K562 (cell line): ENCODE measurements around the gene UBE2H. TPM values are rescaled to one million over a fixed set of nuclear protein-coding genes. Genes with fewer than 3 reads are reported as not detected.

Experiments used
- ATAC-seq: fragments of 200-7000 bp; cut with Tn5 transposase; 3 replicates; pipeline ENCODE4 v1.9.1; 2020; ENCODE audit warnings: moderate library complexity
- BruUV-seq: library from RNA; stranded (reverse); fragments of 400-500 nt; replicated peaks from 2 replicates; lab custom pipeline; 2021; lab: Mats Ljungman, UMichigan
- CTCF ChIA-PET: fragments of 300-600 bp; formaldehyde crosslinking; extraction: SDS; loops from one replicate; lab custom pipeline; 2021; ENCODE audit warnings: low intra/inter-chr PET ratio; lab: Yijun Ruan, JAX
- POLR2A ChIA-PET: fragments of 300-600, 350-650 bp; sonication (Branson Sonifier 250); formaldehyde crosslinking; extraction: SDS; loops from one replicate; lab custom pipeline; 2021; ENCODE audit warnings: antibody characterized with exemption, inconsistent platforms; lab: Yijun Ruan, JAX
- DNase-seq, 4 experiments: peaks; one replicate each; pipeline versions ENCODE4 v3.0.0 to v3.0.0-alpha.2; 2011 to 2018; ENCODE audit warnings: low spot score in 3 of 4, mixed read lengths in 3 of 4; ENCODE audit errors: extremely low read depth in 1 of 4
- FAIRE-seq: peaks from 2 replicates; lab custom pipeline; 2011; peaks lifted over from hg19 to GRCh38; lab: Jason Lieb, UNC
- H2AFZ ChIP-seq: 2 replicates; pipeline ENCODE4 v1.6.0; 2011; ENCODE audit warnings: low read depth, low read length, control low read depth, inconsistent platforms
- H3K27ac ChIP-seq: fragments of 200-600 bp; 3 replicates; pipeline ENCODE4 v1.8.0; 2011; ENCODE audit warnings: low read depth, mild to moderate bottlenecking, control low read depth, inconsistent platforms, low read length, moderate library complexity, mixed read lengths; ENCODE audit errors: extremely low read depth
- H3K27me3 ChIP-seq, 2 experiments: fragments of 300-600 bp in 1 of 2; 2 replicates in 1 of 2; 3 replicates in 1 of 2; pipeline versions ENCODE4 v1.6.0 to v1.8.0; 2011; ENCODE audit warnings: inconsistent platforms in 2 of 2, low read length in 2 of 2, mild to moderate bottlenecking in 1 of 2, mixed read lengths in 1 of 2, moderate library complexity in 1 of 2; ENCODE audit not compliant: control insufficient read depth in 2 of 2, insufficient read depth in 2 of 2
- H3K36me3 ChIP-seq: fragments of 300-600 bp; 3 replicates; pipeline ENCODE4 v1.8.0; 2011; ENCODE audit warnings: mild to moderate bottlenecking, low read length, inconsistent platforms; ENCODE audit not compliant: control insufficient read depth, insufficient read depth
- H3K4me1 ChIP-seq, 2 experiments: fragments of 200-600 bp in 1 of 2; replicated peaks in 1 of 2; 2 replicates in 1 of 2; 3 replicates in 1 of 2; pipeline versions ENCODE4 v1.5.1 to v1.8.0; 2011; ENCODE audit warnings: inconsistent platforms in 2 of 2, low read length in 2 of 2, mild to moderate bottlenecking in 1 of 2, mixed read lengths in 1 of 2, moderate library complexity in 1 of 2; ENCODE audit not compliant: control insufficient read depth in 2 of 2, insufficient read depth in 2 of 2
- H3K4me2 ChIP-seq: 2 replicates; pipeline ENCODE4 v1.6.1; 2011; ENCODE audit warnings: low read length, control low read depth, inconsistent platforms, mixed read lengths; ENCODE audit not compliant: insufficient read depth
- H3K4me3 ChIP-seq: fragments of 200-600 bp; sonication (generic), shearing (Covaris generic); 2 replicates; pipeline ENCODE4 v1.5.1; 2016; ENCODE audit warnings: control low read depth, inconsistent platforms
- H3K79me2 ChIP-seq: fragments of 200-600 bp; 3 replicates; pipeline ENCODE4 v1.8.0; 2011; ENCODE audit warnings: low read length, inconsistent platforms; ENCODE audit not compliant: control insufficient read depth, insufficient read depth
- H3K9ac ChIP-seq, 2 experiments: 2 replicates each; pipeline versions ENCODE4 v1.6.0 to v1.6.1; 2011; ENCODE audit warnings: low read depth in 2 of 2, low read length in 2 of 2, control low read depth in 1 of 2, inconsistent platforms in 1 of 2, mild to moderate bottlenecking in 1 of 2, mixed read lengths in 1 of 2; ENCODE audit not compliant: insufficient read depth in 1 of 2
- H3K9me1 ChIP-seq: one replicate; pipeline ENCODE4 v1.6.0; 2011; ENCODE audit warnings: inconsistent platforms, mild to moderate bottlenecking, low read length, moderate library complexity; ENCODE audit not compliant: control insufficient read depth, insufficient read depth
- H3K9me3 ChIP-seq: replicated peaks from 2 replicates; pipeline ENCODE4 v1.5.1; 2011; ENCODE audit warnings: low read depth, low read length, inconsistent platforms; ENCODE audit not compliant: control insufficient read depth, insufficient read depth
- H4K20me1 ChIP-seq: replicated peaks from 2 replicates; pipeline ENCODE4 v1.6.1; 2011; ENCODE audit warnings: low read length, inconsistent platforms, mixed read lengths; ENCODE audit not compliant: control insufficient read depth, insufficient read depth
- CBFA2T2 ChIP-seq: fragments of 450-650 bp; conservative IDR thresholded peaks from 2 replicates; pipeline ENCODE4 v1.6.1; 2017; ENCODE audit warnings: mild to moderate bottlenecking
- FOXA3 ChIP-seq, 2 experiments: fragments of 450-650 bp in 1 of 2; sonication (generic) in 1 of 2; formaldehyde crosslinking; IDR thresholded peaks in 1 of 2; conservative IDR thresholded peaks in 1 of 2; 2 replicates each; pipeline versions ENCODE4 v1.4.0 to v1.8.0; 2020 to 2022; ENCODE audit warnings: mild to moderate bottlenecking in 2 of 2, missing genetic modification reagents in 1 of 2
- IRF2 ChIP-seq: sonication (generic); formaldehyde crosslinking; IDR thresholded peaks from 2 replicates; pipeline ENCODE4 v1.8.1; 2022; ENCODE audit warnings: mild to moderate bottlenecking, missing genetic modification reagents
- ZBTB12 ChIP-seq: fragments of 250-450 bp; sonication (Bioruptor Pico); IDR thresholded peaks from 2 replicates; pipeline ENCODE4 v1.4.0; 2020
- ZNF282 ChIP-seq: sonication (generic); formaldehyde crosslinking; IDR thresholded peaks from 2 replicates; pipeline ENCODE4 v1.8.1; 2023; ENCODE audit warnings: missing genetic modification reagents
- WGBS: fragments of 100-300 bp; shearing (Covaris generic); methylation state at CpG from one replicate; pipeline ENCODE4 v1.1.6; 2016; ENCODE audit warnings: low coverage, mixed read lengths; ENCODE audit not compliant: insufficient coverage; ENCODE audit errors: missing lambda C conversion rate; 5-methylcytosine and 5-hydroxymethylcytosine counted together
- in situ Hi-C: fragments of 300-500 bp; cut with MboI; formaldehyde crosslinking; loops from 4 replicates; pipeline ENCODE4 v1.15.0; 2018; ENCODE audit warnings: inconsistent platforms, mixed read lengths
- intact Hi-C: fragments of 100-400 bp; cut with micrococcal nuclease; formaldehyde crosslinking; loops from 2 replicates; pipeline ENCODE4 v1.14.2; 2022
- polyA plus RNA-seq, 8 experiments: library from polyadenylated mRNA; depleted of rRNA in 4 of 8; stranded (reverse) in 5 of 8; unstranded in 3 of 8; fragments of >200 nt; fragmentation: Nextera tagmentation in 2 of 8; fragmentation: Illumina TruSeq in 1 of 8; extraction: Ambion mirVana in 2 of 8; extraction: Trizol in 1 of 8; gene quantifications; 2 replicates each; pipeline versions ENCODE4 v1.2.1 to v1.2.3, GENCODE V29; 2011 to 2014; ENCODE audit warnings: inconsistent platforms in 1 of 8, missing spikeins in 1 of 8
- total RNA-seq, 7 experiments: library from RNA; depleted of rRNA in 6 of 7; stranded (reverse); fragments of >200 nt in 6 of 7; fragmentation: Illumina TruSeq in 2 of 7; extraction: Trizol in 2 of 7; gene quantifications; 2 replicates each; pipeline versions ENCODE4 v1.2.1 to v1.2.3, GENCODE V29; 2011 to 2021; ENCODE audit warnings: low replicate concordance in 1 of 7

Gene UBE2H
- total and polyA plus RNA-seq, 9 of the 15 experiments (the other 6 are each of a cell fraction or from before 2014, with no cell fraction given), result 6.3 to 33.0 (median 13.3) TPM

DNA sequence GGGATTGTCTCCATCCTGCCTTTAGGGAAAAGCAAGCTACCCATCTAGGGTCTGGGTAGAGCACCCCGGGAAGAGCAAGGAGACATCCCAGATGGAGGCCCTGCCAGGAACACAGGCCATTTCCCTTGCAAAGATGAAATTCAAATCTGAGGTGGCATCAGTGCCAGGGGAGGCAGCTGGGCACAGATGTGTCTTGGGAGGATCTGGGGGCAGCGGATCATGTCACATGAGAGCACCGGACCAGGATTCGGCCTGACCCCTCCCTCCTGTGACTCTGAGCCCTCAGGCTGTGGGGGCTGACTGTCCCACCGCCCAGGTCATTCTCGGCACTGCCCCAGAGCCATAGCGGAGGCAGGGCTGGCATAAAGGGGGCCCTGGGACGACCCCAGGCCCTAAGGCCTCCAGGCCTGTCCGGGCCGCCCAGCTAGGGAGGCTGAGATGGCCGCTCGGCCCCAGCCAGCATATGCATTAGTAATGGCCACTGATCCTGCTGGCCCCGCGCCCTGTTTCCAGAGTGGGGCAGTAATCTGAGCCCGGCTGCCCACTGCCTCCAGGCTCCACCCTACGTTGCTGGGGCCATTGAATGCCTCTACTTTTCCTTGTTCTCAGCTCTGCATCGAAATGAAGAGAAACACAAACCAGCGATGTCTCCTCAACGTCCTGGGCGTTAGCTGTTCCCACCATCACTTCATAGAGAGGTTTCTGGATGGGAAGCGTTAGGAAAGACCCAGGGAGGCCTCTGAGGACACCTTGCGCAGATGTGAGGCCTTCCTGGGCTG, 148.5 kb downstream of the UBE2H start:
- Histone ChIP-seq H3K9me3 (no peaks in the 10 kb centered on the region), H4K20me1 (no peaks in the 10 kb centered on the region), H3K27ac (no peak overlapping the region), H3K4me1 (peaks cover 4 to 23% of the 10 kb centered on the region in 2 experiments; a peak in 3 of 5 replicates), H3K36me3 (no peaks in the 10 kb centered on the region), H3K4me3 (no peak overlapping the region), H3K9me1 (no peaks in the 10 kb centered on the region), H2AFZ (no peak overlapping the region), H3K79me2 (no peaks in the 10 kb centered on the region), H3K9ac (peak overlapping the region in 1 of 2 experiments; percentile 53; a peak in 1 of 4 replicates), H3K4me2 (no peak overlapping the region), H3K27me3 (no peaks in the 10 kb centered on the region)
- FAIRE-seq, result no peak
- 64% methylated on average over 21 of the region's 22 CpGs for WGBS
- no peak for ATAC-seq
- DNase-seq, result peak in 1 of 4 experiments; percentile 10
- CTCF ChIA-PET, result no interaction called here
- in situ Hi-C loops (no loop called here), intact Hi-C loops (no loop called here)
- no TSS peak for BruUV-seq
- TF ChIP-seq CBFA2T2 (no peak), ZNF282 (CRISPR knock-in tag) (no peak), FOXA3 (CRISPR knock-in tag; conservative IDR thresholded peaks at IDR 0.05 in 1 of 2, IDR thresholded peaks at IDR 0.05 in 1 of 2) (0 out of 4 replicates have a peak, but pooled peaks of 1 of the 2 experiments have one; percentile 56), IRF2 (CRISPR knock-in tag) (0 out of 2 replicates have a peak, but pooled peaks have one; percentile 49), ZBTB12 (CRISPR knock-in tag) (no peak)
- POLR2A ChIA-PET, result interaction anchor here (0.8 to 1.3 kb wide), 3 partner anchors 12 to 14 kb away, joined by 3 to 4 read pairs (median 4); no protein-coding TSS in a partner anchor
